ENCODE data around the gene DNAJC18. TPM values are rescaled to one million over a fixed set of nuclear protein-coding genes. Genes with fewer than 3 reads are reported as not detected.
A peak's percentile ranks its signal among the peaks of the same experiment; 100 is the strongest.

DNAJC18 gene
- total RNA-seq, 2 donors from 2014 or later: 4.0 to 8.7 TPM

DNA sequence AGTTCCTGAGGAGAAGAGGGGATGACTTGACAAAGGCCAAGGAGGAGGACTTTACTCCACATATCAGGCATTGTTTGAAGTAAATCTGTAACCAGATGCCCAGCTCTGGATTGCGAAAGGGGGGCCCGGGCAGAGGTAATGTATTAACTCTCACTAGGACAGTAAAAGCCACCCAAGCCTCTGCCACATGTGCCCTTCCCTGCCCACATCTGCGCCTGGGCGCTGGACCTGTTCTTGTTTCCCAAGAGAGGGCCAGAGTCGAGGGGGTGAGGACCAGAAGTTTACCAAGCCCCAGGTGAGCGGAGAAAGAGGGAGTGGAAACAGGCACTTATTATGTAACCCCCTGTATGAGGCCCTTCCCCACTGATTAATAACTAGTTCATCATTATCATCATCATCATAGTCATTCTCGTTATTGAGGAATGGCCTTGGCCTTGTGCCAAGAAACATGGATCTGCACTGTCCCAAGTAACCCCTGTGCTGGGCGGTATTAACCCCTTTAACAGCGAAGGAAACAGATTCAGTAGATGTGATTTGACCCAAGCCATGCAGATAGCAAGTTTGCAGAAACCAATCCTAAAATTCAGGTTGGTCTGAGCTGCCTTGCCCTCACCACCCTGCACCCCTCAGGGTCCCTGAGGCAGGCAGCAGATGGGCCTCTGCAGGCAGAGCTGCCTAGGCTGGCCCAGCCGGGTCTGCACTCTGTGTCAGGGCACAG, 55.9 kb downstream of the DNAJC18 start, which contains the start of gene SLC23A1:
SLC23A1 (minus strand) TSS at position 23 of the 718 bp plus-strand sequence. CDS start 44 bp downstream, outside the sequence.
- no peak for DNase-seq
- Mint-ChIP-seq H3K27ac (peak within 1 kb of the TSS; percentile 93), H3K36me3 (ENCODE audit: low read depth) (no peaks in the 10 kb centered on the region), H3K4me3 (no peak within 1 kb of the TSS), H3K27me3 (no peaks in the 10 kb centered on the region), H3K4me1 (peaks cover 16% of the 10 kb centered on the region)
- no peak for ATAC-seq
- H3K9me3 ChIP-seq (ENCODE audit: control insufficient read depth, low read length, poor library complexity, severe bottlenecking): no peaks in the 10 kb centered on the region

DNA sequence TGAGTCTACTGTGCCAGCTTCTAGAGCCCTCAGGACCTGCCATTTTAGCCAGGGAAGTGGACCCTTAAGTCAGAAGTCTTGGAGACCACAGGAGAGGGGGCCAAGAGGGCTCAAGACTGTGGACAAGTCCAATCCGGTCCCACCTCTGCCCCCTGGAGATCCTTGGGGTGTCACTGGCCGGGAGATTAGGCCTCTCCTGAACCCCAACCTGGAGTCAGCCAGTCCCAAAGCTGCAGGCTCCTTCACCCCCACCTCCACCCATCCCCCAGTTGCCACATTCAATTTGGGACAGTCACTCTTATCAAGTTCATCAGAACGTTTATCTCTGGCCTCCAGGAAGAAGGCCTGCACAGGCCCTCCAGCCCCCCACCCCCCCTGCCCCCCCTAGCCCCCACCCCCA, 56.5 kb downstream of the DNAJC18 start:
- ATAC-seq (no peak), DNase-seq (no peak)
- Mint-ChIP-seq H3K27me3 (no peaks in the 10 kb centered on the region), H3K27ac (peak overlapping the region; percentile 9), H3K4me3 (no peak overlapping the region), H3K36me3 (ENCODE audit: low read depth) (no peaks in the 10 kb centered on the region), H3K4me1 (peaks cover 16% of the 10 kb centered on the region)
- no peaks in the 10 kb centered on the region for H3K9me3 ChIP-seq (ENCODE audit: control insufficient read depth, low read length, poor library complexity, severe bottlenecking)

DNA sequence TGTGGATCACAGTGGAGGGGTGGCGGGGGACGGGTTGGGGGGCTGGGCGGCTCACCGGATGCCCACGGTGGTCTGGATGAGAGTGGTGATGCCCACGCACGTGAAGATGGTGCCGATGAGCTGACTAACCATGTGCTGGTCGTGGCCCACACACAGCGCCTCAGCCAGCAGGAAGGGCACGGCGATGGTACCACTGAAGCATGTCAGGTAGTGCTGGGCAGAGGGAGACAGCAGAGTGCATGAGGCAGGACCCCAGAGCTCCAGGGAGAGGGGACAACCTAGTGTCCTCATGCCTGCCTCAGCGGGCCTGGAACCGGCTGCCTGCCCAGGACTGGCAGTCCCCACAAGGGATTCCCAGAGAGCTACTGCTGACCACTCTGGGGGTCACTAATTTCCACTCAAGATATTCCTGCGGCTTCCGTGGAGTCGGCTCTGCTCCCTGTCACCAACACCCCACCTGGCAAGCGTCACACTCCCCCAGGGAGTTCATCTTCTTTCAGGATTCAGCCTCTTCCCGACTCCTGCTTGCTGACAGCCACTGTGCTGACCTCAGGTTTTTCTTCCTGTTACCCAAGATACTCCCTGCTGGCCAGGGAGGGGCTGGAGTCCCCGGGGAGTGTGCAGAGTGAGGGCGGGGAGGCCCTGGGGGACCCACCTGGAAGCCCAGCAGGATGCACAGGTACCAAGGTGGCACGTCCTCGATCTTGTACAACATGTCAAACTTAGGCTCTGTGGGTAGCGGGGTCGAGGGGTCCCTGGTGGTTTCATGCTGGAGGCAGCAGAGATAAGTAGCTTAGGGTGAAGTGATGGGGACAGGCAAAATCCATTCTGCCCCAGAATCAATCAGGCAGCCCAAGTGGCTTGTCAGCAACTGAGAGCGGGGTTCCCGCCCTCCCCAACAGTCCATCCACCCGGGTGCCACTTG, 57.2 kb downstream of the DNAJC18 start:
- Mint-ChIP-seq H3K4me3 (no peak overlapping the region), H3K4me1 (peaks cover 16% of the 10 kb centered on the region), H3K27ac (peak overlapping the region; percentile 9), H3K36me3 (ENCODE audit: low read depth) (no peaks in the 10 kb centered on the region), H3K27me3 (no peaks in the 10 kb centered on the region)
- DNase-seq: no peak
- no peak for ATAC-seq
- H3K9me3 ChIP-seq (ENCODE audit: control insufficient read depth, low read length, poor library complexity, severe bottlenecking): no peaks in the 10 kb centered on the region

DNA sequence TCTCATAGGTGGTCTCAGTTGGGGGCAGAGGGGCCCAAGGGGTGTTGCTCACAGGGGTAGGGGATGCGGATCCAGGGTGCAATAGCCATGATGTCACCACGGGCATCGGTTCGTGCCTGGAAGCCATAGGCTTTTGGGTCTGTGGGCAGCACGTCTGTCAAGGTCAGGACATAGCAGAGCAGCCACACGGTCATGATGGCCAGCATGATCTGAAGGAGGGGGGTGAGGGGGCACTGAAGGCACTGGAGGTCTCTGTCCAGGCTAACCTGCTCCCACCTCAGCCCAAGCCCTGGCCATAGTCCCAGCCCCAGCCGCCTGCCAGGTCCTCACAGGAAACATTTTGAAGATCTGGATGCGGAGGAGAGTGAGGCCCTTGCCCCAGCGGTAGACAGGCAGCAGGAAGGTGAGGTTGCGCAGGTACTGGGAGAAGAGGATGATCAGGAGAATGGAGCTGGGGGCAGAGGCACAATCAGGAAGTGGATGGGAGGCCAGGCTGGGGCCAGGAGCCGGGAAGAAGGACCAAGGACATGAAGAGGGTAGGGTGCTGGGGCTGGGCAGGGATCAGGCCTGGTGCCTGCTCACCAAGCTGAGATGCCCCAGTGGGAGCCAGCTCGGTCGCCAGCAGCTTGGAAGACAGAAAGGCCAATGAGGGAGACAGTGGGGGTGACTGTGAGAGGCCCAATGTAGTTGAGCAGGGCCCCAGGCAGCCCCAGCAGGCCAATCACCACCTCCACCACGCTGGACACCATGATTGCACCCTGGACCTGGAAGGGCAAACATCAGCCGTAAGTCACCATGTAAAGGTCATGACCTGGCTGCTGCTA, 59.5 kb downstream of the DNAJC18 start:
- DNase-seq: no peak
- H3K27me3 Mint-ChIP-seq: no peaks in the 10 kb centered on the region
- H3K4me1 Mint-ChIP-seq: peaks cover 11% of the 10 kb centered on the region
- no peak overlapping the region for H3K27ac Mint-ChIP-seq
- peak overlapping the region; percentile 28 for H3K4me3 Mint-ChIP-seq
- no peaks in the 10 kb centered on the region for H3K9me3 ChIP-seq (ENCODE audit: control insufficient read depth, low read length, poor library complexity, severe bottlenecking)
- no peaks in the 10 kb centered on the region for H3K36me3 Mint-ChIP-seq (ENCODE audit: low read depth)
- ATAC-seq: no peak

DNA sequence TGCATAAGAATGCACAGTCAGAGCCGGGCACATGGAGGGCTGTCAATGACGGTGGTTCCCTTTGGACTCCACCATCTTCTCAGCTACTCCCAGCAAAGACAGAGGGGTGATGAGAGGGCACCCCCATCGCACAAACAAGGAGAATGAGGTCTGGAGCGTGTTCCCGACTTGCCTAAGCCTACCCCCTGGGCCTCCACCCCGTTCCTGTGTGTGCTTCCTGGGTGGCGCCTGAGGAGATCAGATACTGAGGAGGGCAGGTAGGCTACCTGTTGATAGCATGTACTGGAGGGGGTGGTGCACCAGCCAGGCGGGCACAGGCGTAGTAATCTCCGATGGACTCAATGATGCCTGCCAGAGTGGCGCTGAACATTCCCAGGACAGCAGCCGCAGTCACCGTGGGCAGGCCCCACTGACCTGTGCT, 60.4 kb downstream of the DNAJC18 start:
- no peak overlapping the region for H3K27ac Mint-ChIP-seq
- no peaks in the 10 kb centered on the region for H3K36me3 Mint-ChIP-seq (ENCODE audit: low read depth)
- H3K9me3 ChIP-seq (ENCODE audit: control insufficient read depth, low read length, poor library complexity, severe bottlenecking): no peaks in the 10 kb centered on the region
- no peak overlapping the region for H3K4me3 Mint-ChIP-seq
- DNase-seq: no peak
- H3K27me3 Mint-ChIP-seq: no peaks in the 10 kb centered on the region
- no peak for ATAC-seq
- peaks cover 6% of the 10 kb centered on the region for H3K4me1 Mint-ChIP-seq

DNA sequence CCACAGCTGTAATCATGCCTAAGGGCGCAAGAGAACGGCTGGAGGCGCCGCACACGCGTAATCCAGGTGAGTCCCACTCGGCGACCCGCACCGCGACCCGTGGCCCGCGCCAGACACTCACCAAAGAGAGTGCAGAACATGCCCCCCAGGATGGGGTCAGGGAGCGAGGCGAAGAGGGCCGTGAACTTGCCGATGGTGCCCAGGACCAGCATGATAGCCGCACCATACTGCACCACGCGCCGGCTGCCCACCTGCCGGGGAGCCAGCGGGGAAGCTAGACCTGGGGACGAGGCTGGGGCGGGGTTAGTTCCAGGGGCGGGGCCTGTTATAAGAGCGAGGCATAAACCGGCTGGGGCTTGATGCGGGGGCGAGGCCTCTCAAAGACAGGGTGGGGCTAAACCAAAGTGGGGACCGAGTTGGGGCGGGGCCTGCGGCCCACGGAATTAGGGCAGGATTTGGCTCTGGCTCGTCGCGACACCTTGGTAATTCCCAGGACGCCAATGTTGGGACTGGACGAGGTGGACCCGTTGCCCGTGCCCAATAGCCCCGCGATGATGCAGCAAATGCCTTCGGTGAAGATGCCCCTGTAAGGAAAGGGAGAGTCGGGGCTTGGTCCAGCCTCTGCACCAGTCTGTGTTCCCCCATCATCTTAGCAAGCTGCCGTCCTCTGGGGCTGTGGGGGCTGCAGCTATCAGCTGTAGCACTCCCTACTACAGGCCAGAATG, 61.1 kb downstream of the DNAJC18 start:
- Mint-ChIP-seq H3K36me3 (ENCODE audit: low read depth) (no peaks in the 10 kb centered on the region), H3K27me3 (no peaks in the 10 kb centered on the region), H3K27ac (no peak overlapping the region), H3K4me1 (peaks cover 6% of the 10 kb centered on the region), H3K4me3 (no peak overlapping the region)
- ATAC-seq (no peak), DNase-seq (no peak)
- no peaks in the 10 kb centered on the region for H3K9me3 ChIP-seq (ENCODE audit: control insufficient read depth, low read length, poor library complexity, severe bottlenecking)

DNA sequence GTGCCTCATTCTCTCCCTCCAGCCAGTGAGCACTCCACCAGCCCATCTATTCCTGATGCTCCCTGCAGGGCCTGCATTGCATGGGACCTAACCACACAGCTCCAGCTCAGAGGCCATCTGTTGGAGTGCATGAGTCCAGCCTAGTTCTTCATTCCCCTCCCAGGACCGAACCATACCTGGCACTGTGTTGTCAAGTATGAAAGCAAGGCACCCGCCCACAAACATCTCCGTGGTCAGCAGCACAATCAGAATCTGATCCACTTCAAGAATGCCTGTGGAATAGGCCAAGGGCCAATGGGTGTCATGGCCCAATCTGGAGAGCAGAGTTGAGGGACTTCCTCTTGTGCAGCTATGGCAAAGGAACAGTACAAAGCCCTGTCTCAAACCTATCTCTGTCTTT, 62.1 kb downstream of the DNAJC18 start:
- Mint-ChIP-seq H3K27ac (no peak overlapping the region), H3K36me3 (ENCODE audit: low read depth) (no peaks in the 10 kb centered on the region), H3K4me1 (peaks cover 6% of the 10 kb centered on the region), H3K4me3 (no peak overlapping the region), H3K27me3 (no peaks in the 10 kb centered on the region)
- ATAC-seq (no peak), DNase-seq (no peak)
- H3K9me3 ChIP-seq (ENCODE audit: control insufficient read depth, low read length, poor library complexity, severe bottlenecking): no peaks in the 10 kb centered on the region

DNA sequence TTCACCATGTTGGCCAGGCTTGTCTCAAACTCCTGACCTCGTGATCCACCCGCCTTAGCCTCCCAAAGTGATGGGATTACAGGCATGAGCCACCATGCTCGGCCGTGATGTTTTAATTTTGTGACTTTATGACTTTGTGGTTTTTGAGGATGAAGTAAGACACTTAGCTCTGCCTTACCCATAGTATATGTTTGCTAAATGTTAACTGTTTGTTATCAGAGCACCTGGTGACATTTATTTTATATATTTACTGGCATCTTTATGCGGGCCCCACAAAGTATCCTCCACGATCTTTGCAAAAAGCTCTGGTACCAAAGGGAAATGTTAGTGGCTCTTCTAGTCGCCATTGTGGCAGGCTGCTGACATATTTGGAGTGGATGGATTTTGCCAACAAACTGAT, 63.0 kb downstream of the DNAJC18 start:
- DNase-seq (no peak), ATAC-seq (no peak)
- no peaks in the 10 kb centered on the region for H3K9me3 ChIP-seq (ENCODE audit: control insufficient read depth, low read length, poor library complexity, severe bottlenecking)
- H3K36me3 Mint-ChIP-seq (ENCODE audit: low read depth): no peaks in the 10 kb centered on the region
- no peak overlapping the region for H3K4me3 Mint-ChIP-seq
- no peaks in the 10 kb centered on the region for H3K27me3 Mint-ChIP-seq
- peaks cover 6% of the 10 kb centered on the region for H3K4me1 Mint-ChIP-seq
- no peak overlapping the region for H3K27ac Mint-ChIP-seq

DNA sequence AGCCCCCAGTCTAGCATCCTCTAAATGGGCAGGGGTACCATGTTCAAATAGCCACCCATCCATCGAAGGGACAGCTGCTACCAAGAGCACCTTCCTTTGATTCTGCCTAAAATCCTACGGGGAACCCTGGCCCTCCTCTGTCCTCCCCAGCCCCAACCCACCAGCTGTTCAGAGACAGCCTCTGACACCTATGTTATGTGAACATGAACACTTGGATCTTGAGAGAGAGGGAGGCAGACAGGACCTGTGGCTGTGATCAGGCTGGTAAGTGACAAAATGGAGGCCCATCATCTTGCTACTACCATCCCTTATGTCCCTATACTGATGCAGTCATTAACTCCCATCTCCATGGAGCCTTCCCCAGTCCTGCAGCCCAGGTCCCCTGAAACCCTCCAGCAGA, 64.4 kb downstream of the DNAJC18 start:
- no peak for DNase-seq
- Mint-ChIP-seq H3K4me3 (no peak overlapping the region), H3K4me1 (peaks cover 6% of the 10 kb centered on the region), H3K36me3 (ENCODE audit: low read depth) (no peaks in the 10 kb centered on the region), H3K27ac (peak overlapping the region; percentile 3), H3K27me3 (no peaks in the 10 kb centered on the region)
- ATAC-seq: no peak
- no peaks in the 10 kb centered on the region for H3K9me3 ChIP-seq (ENCODE audit: control insufficient read depth, low read length, poor library complexity, severe bottlenecking)

DNA sequence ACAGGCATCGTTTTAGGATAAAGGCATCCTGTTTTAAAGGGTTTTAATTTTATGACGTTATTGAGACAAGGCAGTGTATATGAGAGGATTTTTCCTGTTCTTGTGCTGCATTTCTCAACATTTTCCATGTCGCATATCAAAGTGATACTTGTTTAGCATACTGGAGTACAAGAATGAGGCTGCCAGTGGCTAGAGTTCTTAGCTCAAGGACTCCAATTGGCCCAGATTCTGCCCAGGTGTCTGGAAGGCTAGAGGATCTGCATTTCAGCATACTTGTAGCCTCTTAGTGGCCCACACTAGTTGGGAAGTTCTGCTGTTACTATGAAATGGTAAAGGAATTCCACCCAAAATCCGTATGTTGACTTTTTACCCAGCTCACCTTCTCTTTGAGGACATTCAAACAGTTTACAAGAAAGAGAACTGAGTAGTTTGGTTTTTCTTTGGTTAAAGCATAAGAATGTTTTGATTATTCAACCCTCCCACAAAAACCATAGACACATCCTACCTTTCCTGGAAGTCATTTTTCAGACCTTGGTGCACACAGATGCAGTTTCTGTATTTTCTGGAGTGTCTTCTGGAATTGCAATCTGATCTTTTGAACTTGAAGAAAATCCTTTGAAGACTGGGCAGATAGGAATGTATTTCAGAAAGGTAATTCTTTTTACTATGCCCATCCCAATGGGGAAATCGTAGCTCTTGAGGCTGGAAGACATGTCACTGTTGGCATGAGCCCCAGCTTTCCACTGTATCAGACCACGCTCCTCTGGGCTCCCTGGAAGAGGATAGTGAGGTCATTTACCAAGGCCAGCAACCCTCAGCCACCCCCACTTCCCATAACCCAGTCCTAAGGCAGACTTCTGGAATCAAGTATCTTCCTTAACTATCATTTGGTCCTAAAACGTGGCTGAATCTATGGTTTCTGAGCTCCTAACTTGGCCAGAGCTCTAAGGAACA, 67.6 kb downstream of the DNAJC18 start:
- H3K4me1 Mint-ChIP-seq: peaks cover 3% of the 10 kb centered on the region
- H3K27me3 Mint-ChIP-seq: no peaks in the 10 kb centered on the region
- H3K36me3 Mint-ChIP-seq (ENCODE audit: low read depth): peaks cover 2% of the 10 kb centered on the region
- DNase-seq (no peak), ATAC-seq (no peak)
- H3K27ac Mint-ChIP-seq: peak overlapping the region; percentile 19
- no peaks in the 10 kb centered on the region for H3K9me3 ChIP-seq (ENCODE audit: control insufficient read depth, low read length, poor library complexity, severe bottlenecking)
- peak overlapping the region; percentile 19 for H3K4me3 Mint-ChIP-seq

DNA sequence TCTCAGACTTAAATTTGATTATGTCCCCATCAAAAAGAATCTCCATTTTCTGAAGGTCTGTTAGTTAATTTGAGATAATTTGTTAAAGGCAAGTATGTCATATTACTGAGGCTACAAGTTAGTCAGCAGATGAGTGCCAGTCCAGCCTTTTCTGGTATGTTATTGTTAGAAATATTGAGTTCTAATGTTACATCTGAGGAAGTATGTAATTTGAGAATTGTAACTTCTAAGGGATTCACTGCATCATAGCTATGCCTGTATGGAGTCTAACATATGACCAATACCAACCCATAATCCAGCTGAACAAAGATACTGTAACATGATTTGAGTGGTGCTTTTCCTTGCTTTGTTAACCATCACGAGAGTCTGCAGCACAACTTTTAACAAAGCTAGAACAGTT, 70.1 kb downstream of the DNAJC18 start:
- peaks cover 2% of the 10 kb centered on the region for H3K36me3 Mint-ChIP-seq (ENCODE audit: low read depth)
- H3K27ac Mint-ChIP-seq: no peak overlapping the region

DNA sequence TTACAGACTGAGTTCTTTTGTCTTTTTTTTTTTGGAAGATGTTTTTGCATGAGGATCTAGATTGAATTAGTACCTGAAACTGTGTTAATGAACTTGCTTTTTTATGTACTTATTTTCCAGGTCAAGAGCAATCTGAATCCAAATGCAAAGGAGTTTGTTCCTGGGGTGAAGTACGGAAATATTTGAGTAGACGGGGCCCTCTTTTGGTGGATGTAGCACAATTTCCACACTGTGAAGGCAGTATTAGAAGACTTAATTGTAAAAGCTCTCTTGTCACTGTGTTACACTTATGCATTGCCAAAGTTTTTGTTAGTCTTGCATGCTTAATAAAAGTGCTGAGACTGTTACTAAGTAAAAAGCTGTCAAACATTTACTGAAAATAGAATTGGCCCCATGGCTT, 70.7 kb downstream of the DNAJC18 start:
- no peak overlapping the region for H3K27ac Mint-ChIP-seq
- peaks cover 2% of the 10 kb centered on the region for H3K36me3 Mint-ChIP-seq (ENCODE audit: low read depth)
- H3K27me3 Mint-ChIP-seq: no peaks in the 10 kb centered on the region
- no peaks in the 10 kb centered on the region for H3K9me3 ChIP-seq (ENCODE audit: control insufficient read depth, low read length, poor library complexity, severe bottlenecking)
- peaks cover 3% of the 10 kb centered on the region for H3K4me1 Mint-ChIP-seq
- ATAC-seq (no peak), DNase-seq (no peak)
- peak overlapping the region; percentile 19 for H3K4me3 Mint-ChIP-seq

More for the DNA sequence above, 70.1 kb downstream of the DNAJC18 start:
- no peaks in the 10 kb centered on the region for H3K9me3 ChIP-seq (ENCODE audit: control insufficient read depth, low read length, poor library complexity, severe bottlenecking)
- DNase-seq (no peak), ATAC-seq (no peak)
- no peaks in the 10 kb centered on the region for H3K27me3 Mint-ChIP-seq
- no peak overlapping the region for H3K4me3 Mint-ChIP-seq
- peaks cover 3% of the 10 kb centered on the region for H3K4me1 Mint-ChIP-seq
